B cell (primary cell): Measurements from ENCODE around the gene STAG2.

Source experiments
- EZH2 ChIP-seq: IDR thresholded peaks from 2 replicates; pipeline ENCODE4 v1.6.1; 2012; ENCODE audit warnings: borderline replicate concordance, low read depth, mild to moderate bottlenecking, moderate library complexity, low read length; ENCODE audit not compliant: insufficient read depth, poor library complexity, severe bottlenecking
- TF ChIP-seq, protein P1 (sequence below): fragments of 200-600 bp; IDR thresholded peaks from one replicate; pipeline ENCODE4 v1.8.0; 2022; ENCODE audit warnings: antibody characterized with exemption, mild to moderate bottlenecking

- TF ChIP-seq, protein P1, sequence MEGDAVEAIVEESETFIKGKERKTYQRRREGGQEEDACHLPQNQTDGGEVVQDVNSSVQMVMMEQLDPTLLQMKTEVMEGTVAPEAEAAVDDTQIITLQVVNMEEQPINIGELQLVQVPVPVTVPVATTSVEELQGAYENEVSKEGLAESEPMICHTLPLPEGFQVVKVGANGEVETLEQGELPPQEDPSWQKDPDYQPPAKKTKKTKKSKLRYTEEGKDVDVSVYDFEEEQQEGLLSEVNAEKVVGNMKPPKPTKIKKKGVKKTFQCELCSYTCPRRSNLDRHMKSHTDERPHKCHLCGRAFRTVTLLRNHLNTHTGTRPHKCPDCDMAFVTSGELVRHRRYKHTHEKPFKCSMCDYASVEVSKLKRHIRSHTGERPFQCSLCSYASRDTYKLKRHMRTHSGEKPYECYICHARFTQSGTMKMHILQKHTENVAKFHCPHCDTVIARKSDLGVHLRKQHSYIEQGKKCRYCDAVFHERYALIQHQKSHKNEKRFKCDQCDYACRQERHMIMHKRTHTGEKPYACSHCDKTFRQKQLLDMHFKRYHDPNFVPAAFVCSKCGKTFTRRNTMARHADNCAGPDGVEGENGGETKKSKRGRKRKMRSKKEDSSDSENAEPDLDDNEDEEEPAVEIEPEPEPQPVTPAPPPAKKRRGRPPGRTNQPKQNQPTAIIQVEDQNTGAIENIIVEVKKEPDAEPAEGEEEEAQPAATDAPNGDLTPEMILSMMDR: no peak
- TF ChIP-seq EZH2: no peak
Observed at GRCh38 chrX:123920105-123920785, 41.3 kb upstream of the STAG2 start.
